ENCODE results near the gene ARHGEF18.
A peak's percentile ranks its signal among the peaks of the same experiment; 100 is the strongest.
"Not testable (repeated sequence)": the region's sequence is repeated elsewhere in the genome, so short reads cannot be mapped to it uniquely, and the experiment has no call there.

ARHGEF18 gene

GRCh38 chr19:7348587-7349230, at the start of gene ARHGEF18:
Gene ARHGEF18 (plus strand): TSS chr19:7348937. CDS start chr19:7362891, 13,954 bp downstream.
- no peak for DNase-seq (ENCODE audit: low read depth, low spot score)

GRCh38 chr19:7301525-7301924, 47.2 kb upstream of the ARHGEF18 start:
- no peak for DNase-seq (ENCODE audit: low read depth, low spot score)

GRCh38 chr19:7303470-7303869, 45.3 kb upstream of the ARHGEF18 start:
- DNase-seq (ENCODE audit: low read depth, low spot score), result no peak

DNA sequence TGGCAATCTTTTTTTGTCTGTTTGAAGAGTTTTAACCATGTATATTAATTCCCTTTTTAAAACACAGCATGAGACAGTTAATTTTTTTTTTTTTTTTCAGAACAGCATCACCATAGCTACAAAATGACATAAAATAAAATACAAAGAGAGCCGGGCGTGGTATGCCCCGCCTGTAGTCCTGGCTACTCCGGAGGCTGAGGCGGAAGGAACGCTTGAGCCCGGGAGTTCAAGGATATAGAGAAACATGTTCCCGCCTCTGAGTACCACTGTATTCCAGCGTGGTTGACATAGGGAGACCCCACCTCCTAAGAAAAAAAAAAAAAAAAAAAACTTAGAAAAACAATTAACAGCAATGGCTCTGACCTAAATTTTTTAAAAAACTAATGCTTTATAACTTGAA, 44.5 kb upstream of the ARHGEF18 start:
- DNase-seq (ENCODE audit: low read depth, low spot score), result no peak

GRCh38 chr19:7307590-7308218, 41.0 kb upstream of the ARHGEF18 start:
- no peak for DNase-seq (ENCODE audit: low read depth, low spot score)

GRCh38 chr19:7308327-7308726, 40.4 kb upstream of the ARHGEF18 start:
- DNase-seq (ENCODE audit: low read depth, low spot score), result not testable (repeated sequence)

DNA sequence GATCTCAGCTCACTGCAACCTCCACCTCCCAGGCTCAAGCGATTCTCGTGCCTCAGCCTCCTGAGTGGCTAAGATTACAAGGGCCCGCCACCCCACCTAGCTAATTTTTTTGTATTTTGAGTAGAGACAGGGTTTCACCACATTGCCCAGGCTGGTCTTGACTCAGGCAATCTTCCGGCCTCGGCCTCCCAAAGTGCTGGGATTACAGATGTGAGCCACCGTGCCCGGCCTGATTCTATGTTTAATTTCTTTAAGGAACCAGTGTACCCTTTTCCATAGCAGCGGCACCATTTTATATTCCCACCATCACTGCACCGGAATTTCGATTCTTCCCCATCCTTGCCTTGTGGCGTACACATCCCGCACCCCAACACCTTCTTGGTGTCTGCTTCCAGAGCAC, 36.8 kb upstream of the ARHGEF18 start:
- DNase-seq (ENCODE audit: low read depth, low spot score), result no peak

- no peak for DNase-seq (ENCODE audit: low read depth, low spot score)
These were observed 35.9 kb upstream of the ARHGEF18 start for GRCh38 chr19:7312816-7313215.

DNA sequence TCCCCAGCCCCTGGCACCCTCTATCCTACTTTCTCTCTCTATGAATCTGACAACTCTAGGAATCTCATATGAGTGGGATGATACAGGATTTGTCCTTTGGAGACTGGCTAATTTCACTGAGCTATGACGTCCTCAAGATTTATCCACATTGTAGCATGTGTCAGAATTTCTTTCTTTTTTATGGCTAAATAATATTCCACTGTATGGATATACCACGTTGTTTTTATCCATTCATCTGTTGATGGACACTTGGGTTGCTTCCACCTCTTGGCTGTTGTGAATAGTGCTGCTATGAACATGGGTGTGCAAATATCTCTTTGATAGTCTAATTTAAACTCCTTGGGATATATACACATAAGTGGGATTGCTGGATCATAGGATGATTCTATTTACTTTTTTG, 30.6 kb upstream of the ARHGEF18 start:
- no peak for DNase-seq (ENCODE audit: low read depth, low spot score)

GRCh38 chr19:7326105-7326877, 22.4 kb upstream of the ARHGEF18 start:
- DNase-seq (ENCODE audit: low read depth, low spot score), result peak; percentile 71

DNA sequence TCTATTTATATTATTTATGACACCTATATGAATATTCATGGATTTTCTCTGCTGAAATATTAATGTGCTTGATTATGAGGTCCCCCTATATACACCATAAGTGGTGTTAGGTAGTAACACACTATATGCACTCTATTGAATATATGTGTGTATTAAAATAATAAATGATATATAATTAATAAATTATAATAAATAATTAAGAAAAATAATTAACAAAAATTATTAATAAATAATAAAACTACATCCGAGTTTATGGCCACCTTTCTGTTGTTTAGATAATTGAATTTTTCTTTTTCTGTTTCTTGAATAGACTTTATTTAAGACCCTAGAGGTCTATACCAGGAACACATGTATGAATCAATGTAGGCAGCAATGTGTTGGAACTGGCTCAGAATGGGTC, 20.9 kb upstream of the ARHGEF18 start:
- DNase-seq (ENCODE audit: low read depth, low spot score), result no peak

DNA sequence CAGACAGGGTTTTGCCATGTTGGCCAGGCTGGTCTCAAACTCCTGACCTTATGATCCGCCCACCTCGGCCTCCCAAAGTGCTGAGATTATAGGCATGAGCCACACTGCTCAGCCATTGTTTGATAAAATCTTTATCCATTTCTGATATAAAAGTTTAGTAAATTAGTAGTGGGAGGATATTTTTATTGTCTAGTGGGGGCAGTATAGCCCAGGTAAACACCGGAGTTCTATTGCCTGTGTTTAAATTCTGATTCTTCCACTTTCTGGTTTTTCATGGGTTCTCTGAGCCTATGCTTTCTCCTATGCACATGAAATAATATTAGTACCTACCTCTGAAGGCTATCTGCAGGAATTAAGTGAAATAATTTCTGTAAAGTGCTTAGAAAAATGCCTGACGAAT, 20.1 kb upstream of the ARHGEF18 start:
- DNase-seq (ENCODE audit: low read depth, low spot score), result no peak

DNA sequence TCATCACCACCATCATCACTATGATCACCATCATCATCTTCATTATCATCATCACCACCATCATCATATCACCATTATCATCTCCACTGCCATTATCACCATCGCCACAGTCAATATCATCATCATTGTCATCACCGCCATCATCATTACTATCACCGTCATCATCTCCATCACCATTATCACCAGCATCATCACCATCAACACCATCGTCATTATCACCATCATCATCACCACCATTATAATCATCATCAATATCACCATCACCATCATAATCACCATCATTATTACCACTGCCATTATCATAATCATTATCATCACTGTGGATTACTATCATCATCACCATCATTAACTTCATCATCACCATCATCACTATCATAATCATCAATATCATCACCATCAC, 17.3 kb upstream of the ARHGEF18 start:
- no peak for DNase-seq (ENCODE audit: low read depth, low spot score)

DNA sequence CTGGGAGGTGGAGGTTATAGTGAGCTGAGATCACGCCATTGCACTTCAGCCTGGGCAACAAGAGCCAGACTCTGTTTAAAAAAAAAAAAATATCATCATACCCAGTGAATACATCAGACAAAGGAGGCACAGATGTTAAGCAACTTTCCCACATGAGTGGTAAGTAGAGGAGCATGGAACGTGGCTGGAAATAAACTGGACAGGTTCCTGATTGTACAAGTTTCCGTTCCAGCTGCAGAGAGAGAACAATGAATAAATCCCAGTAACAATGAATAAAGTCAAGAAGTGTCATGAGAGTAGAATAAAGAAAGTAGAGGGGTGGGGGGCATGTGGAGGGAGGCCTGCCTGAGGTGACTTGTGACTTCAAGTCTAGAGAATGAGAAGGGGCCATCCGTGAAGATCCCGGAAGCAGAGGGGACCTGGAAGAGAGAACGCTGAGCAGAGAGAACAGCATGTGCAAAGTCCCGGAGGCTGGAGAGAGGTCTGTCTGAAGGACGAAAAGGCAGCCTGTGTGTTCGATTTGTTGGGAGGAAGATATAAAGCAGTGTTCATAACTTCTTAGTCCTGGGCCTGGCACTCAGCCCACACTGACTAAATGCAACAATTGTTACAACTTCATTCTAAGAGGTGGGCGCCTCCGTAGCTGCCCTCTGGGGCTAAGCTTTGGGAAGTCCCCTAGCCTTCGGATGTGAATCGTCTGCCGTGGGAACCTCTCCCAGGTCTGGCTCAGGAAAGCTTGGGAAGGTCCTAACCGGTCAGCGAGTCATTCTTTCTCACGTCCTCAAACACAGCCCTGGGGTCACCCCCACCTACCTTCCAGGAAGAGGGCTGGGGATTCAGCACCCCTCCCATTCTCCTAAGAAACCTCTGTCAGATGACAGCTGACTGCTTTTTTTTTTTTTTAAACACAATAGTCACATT, 15.3 kb upstream of the ARHGEF18 start:
- DNase-seq (ENCODE audit: low read depth, low spot score), result no peak

DNA sequence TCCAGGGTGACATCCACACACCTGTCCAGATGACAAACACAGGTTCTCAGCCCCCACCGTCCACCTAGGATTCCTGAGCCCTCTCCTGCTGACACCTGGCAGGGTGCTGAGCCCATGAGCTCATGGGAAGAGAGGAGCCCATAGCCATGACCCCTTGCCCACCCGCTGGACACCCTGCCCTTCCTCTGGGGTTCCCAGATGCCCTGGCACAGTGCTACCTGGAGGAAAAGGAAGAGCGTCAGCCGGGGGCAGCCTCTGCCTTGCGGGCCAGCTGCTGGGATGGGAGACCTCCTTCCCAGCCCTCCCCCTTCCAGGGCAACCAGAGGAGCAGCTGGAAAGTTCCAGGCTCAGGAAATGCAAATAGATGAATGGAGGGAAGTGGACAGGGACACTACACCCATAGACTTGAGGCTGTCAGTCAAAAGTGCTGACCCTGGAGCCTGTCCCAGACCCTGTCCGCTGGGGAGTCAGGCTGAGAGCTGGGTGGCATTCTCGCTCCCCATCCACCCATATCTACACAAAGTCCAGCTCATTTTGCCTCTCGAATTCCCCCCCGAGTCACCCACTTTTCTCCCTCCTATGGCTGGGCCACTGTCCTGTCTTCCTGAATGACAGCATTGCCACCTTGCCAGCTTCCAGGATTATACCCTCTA, 12.3 kb upstream of the ARHGEF18 start:
- no peak for DNase-seq (ENCODE audit: low read depth, low spot score)

- no peak for DNase-seq (ENCODE audit: low read depth, low spot score)
These were observed 11.2 kb upstream of the ARHGEF18 start for GRCh38 chr19:7337380-7338194.

GRCh38 chr19:7340959-7341837, 7.5 kb upstream of the ARHGEF18 start:
- peak; percentile 33 for DNase-seq (ENCODE audit: low read depth, low spot score)

GRCh38 chr19:7342143-7342542, 6.6 kb upstream of the ARHGEF18 start:
- DNase-seq (ENCODE audit: low read depth, low spot score), result no peak

DNA sequence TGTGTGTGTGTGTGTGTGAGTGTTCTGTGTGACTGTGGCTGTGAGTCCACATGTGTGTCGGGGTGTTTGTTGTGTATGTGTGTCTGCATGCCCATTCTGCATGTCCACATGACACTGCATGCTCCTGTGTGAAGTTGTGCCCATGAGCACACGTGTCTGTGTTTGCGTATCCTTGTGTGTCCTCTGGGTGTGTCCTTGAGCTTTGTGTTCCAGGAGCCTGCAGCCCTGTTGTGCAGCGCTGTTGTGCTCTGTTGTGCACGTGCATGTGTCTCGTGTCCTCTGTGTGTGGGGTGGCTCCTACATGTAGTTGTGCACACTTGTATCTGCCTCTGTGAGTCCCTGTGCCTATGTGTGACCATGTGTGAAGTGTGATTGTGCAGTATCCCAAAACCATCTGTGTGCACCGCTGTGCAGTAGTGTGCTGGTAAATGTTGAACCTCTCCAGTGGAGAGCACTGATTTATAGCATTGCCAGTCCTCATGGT, 2.2 kb upstream of the ARHGEF18 start:
- no peak for DNase-seq (ENCODE audit: low read depth, low spot score)

Measured in iPS DF 19.7 (cell line).